K562 treated with DMSO at 1 percent for 4 hours (cell line): ENCODE measurements around the gene SUMF1. TPM values are rescaled to one million over a fixed set of nuclear protein-coding genes. Genes with fewer than 3 reads are reported as not detected.

Source experiments
- total RNA-seq: library from RNA; unstranded; fragments of 300-600 nt; gene quantifications from 2 replicates; pipeline ENCODE4 v1.2.3, GENCODE V29; 2022; ENCODE audit not compliant: insufficient read depth

Gene SUMF1
- total RNA-seq, result 3.4 and 4.5 TPM in 2 replicates

GRCh38 chr3:4466741-4467521 lies at the start of gene SUMF1:
SUMF1 (minus strand) TSS chr3:4467269; CDS start chr3:4467245, 24 bp downstream.

GRCh38 chr3:4493014-4493940 lies 26.2 kb upstream of the SUMF1 start, which contains the start of gene ITPR1:
ITPR1 (plus strand) TSS chr3:4493348; CDS start chr3:4516492, 23,144 bp downstream.

Other genes with a start within 250 kb of the SUMF1 start
- 5.6 and 5.8 TPM in 2 replicates for gene SETMAR, start 163.9 kb downstream of the SUMF1 start, total RNA-seq
- 26.6 and 29.2 TPM in 2 replicates for gene ITPR1, start 26.1 kb upstream of the SUMF1 start, total RNA-seq